Measurements from ENCODE around the gene ARSD. TPM values are rescaled to one million over a fixed set of nuclear protein-coding genes. Genes with fewer than 3 reads are reported as not detected.
"Not testable (repeated sequence)": the region's sequence is repeated elsewhere in the genome, so short reads cannot be mapped to it uniquely, and the experiment has no call there.

ARSD gene
- total and polyA plus RNA-seq, 4 donors: 10.8 to 55.4 (median 34.1) TPM

DNA sequence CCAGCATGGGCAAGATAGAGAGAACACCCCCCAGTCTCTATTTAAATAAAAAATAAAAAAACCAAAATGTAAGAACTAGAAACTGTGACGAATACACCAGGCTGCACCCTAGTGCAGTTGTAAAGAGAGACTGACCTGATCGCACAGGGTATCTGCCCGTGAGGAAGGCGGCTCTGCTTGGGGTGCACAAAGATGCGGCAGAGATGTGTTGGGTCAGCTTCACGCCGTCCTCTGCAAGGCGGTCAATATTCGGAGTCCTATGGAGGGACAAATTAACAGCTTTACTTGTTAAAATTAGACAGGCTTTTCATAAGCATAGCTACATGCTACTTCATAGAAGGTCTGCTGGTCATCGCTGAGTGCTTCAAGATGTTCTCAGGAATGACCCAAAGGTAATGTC lies 26.1 kb upstream of the ARSD start:
- H3K9me3 ChIP-seq (ENCODE audit: control insufficient read depth in 4 of 4, insufficient read depth in 3 of 4, low read length in 3 of 4): no peaks in the 10 kb centered on the region
- ATAC-seq (ENCODE audit: insufficient read depth, low FRiP score) (no peak), DNase-seq (no peak)
- no peak overlapping the region for H3K9ac ChIP-seq (ENCODE audit: insufficient read depth in 1 of 2, low read length in 2 of 2)
- H3K4me3 ChIP-seq: no peak overlapping the region
- H3K4me1 ChIP-seq (ENCODE audit: control insufficient read depth in 5 of 5, insufficient read depth in 5 of 5, low read length in 5 of 5): no peaks in the 10 kb centered on the region
- H3K27me3 ChIP-seq (ENCODE audit: control insufficient read depth in 3 of 3, insufficient read depth in 3 of 3, low read length in 2 of 3): peaks cover 0 to 2% (median 0%) of the 10 kb centered on the region in 3 donors
- 96 to 97% methylated on average over 10 of the region's 10 CpGs for WGBS, 2 donors
- H3K36me3 ChIP-seq (ENCODE audit: control insufficient read depth in 4 of 4, insufficient read depth in 4 of 4, low read length in 4 of 4): no peaks in the 10 kb centered on the region
- TF ChIP-seq, protein P1, sequence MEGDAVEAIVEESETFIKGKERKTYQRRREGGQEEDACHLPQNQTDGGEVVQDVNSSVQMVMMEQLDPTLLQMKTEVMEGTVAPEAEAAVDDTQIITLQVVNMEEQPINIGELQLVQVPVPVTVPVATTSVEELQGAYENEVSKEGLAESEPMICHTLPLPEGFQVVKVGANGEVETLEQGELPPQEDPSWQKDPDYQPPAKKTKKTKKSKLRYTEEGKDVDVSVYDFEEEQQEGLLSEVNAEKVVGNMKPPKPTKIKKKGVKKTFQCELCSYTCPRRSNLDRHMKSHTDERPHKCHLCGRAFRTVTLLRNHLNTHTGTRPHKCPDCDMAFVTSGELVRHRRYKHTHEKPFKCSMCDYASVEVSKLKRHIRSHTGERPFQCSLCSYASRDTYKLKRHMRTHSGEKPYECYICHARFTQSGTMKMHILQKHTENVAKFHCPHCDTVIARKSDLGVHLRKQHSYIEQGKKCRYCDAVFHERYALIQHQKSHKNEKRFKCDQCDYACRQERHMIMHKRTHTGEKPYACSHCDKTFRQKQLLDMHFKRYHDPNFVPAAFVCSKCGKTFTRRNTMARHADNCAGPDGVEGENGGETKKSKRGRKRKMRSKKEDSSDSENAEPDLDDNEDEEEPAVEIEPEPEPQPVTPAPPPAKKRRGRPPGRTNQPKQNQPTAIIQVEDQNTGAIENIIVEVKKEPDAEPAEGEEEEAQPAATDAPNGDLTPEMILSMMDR (IDR thresholded peaks at IDR 0.05; ENCODE audit: control extremely low read depth, extremely low read depth): no peak
- H3K27ac ChIP-seq (ENCODE audit: low read depth in 1 of 2, low read length in 1 of 2): no peak overlapping the region

DNA sequence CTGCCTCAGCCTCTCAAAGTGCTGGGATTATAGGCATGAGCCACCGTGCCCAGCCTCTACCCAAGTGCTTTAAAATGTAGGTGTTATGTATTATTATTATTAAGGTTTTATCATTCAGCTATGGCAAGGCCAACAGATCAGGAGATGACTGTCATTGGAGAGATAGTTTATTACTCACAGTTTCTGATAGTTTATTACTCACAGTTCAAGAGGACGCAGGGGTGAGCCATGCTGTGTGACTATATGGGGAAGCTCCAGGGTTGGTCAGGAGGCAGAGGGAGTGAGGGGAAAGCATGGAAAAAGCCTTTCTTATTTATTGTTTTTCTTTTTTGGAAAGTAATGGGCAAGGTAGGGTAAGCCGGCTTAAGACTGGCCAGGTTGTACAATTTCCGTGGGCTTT lies 25.4 kb upstream of the ARSD start:
- Histone ChIP-seq H3K27me3 (ENCODE audit: control insufficient read depth in 3 of 3, insufficient read depth in 3 of 3, low read length in 2 of 3) (peaks cover 0 to 2% (median 0%) of the 10 kb centered on the region in 3 donors), H3K36me3 (ENCODE audit: control insufficient read depth in 4 of 4, insufficient read depth in 4 of 4, low read length in 4 of 4) (no peaks in the 10 kb centered on the region), H3K4me1 (ENCODE audit: control insufficient read depth in 5 of 5, insufficient read depth in 5 of 5, low read length in 5 of 5) (no peaks in the 10 kb centered on the region), H3K9ac (ENCODE audit: insufficient read depth in 1 of 2, low read length in 2 of 2) (no peak overlapping the region), H3K4me3 (no peak overlapping the region), H3K27ac (ENCODE audit: low read depth in 1 of 2, low read length in 1 of 2) (no peak overlapping the region), H3K9me3 (ENCODE audit: control insufficient read depth in 4 of 4, insufficient read depth in 3 of 4, low read length in 3 of 4) (peaks cover 0 to 2% (median 0%) of the 10 kb centered on the region in 4 donors)
- no peak for ATAC-seq (ENCODE audit: insufficient read depth, low FRiP score)
- DNase-seq: no peak
- TF ChIP-seq, protein P1 (IDR thresholded peaks at IDR 0.05; ENCODE audit: control extremely low read depth, extremely low read depth): no peak
- 91 to 99% methylated on average over 4 of the region's 4 CpGs for WGBS, 2 donors

DNA sequence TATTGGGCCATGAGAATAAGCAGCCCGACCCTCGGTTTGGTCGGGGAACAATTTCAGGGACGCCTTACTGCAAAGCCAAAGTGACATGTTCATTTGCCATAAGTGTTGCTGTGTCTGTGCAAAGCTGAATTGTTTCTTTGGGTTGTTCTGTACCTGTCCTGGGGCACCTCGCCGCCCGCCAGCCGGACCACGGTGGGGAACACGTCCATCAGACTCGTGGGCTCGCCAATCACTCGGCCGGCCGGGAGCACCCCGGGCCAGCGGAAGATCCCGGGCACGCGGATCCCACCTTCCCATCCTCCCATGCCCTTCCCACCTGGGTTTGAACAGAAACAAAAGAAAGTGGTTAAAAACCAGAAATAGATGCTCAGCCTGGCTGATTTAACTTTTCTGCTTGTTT lies 8.8 kb upstream of the ARSD start:
- H3K4me1 ChIP-seq (ENCODE audit: control insufficient read depth in 5 of 5, insufficient read depth in 5 of 5, low read length in 5 of 5); H3K4me3 ChIP-seq; H3K36me3 ChIP-seq (ENCODE audit: control insufficient read depth in 4 of 4, insufficient read depth in 4 of 4, low read length in 4 of 4); H3K27me3 ChIP-seq (ENCODE audit: control insufficient read depth in 3 of 3, insufficient read depth in 3 of 3, low read length in 2 of 3); H3K9me3 ChIP-seq (ENCODE audit: control insufficient read depth in 4 of 4, insufficient read depth in 3 of 4, low read length in 3 of 4); DNase-seq; H3K27ac ChIP-seq (ENCODE audit: low read depth in 1 of 2, low read length in 1 of 2); H3K9ac ChIP-seq (ENCODE audit: insufficient read depth in 1 of 2, low read length in 2 of 2); ATAC-seq (ENCODE audit: insufficient read depth, low FRiP score): not testable (repeated sequence)
- WGBS, 2 donors: 90 to 92% methylated on average over 20 of the region's 20 CpGs

DNA sequence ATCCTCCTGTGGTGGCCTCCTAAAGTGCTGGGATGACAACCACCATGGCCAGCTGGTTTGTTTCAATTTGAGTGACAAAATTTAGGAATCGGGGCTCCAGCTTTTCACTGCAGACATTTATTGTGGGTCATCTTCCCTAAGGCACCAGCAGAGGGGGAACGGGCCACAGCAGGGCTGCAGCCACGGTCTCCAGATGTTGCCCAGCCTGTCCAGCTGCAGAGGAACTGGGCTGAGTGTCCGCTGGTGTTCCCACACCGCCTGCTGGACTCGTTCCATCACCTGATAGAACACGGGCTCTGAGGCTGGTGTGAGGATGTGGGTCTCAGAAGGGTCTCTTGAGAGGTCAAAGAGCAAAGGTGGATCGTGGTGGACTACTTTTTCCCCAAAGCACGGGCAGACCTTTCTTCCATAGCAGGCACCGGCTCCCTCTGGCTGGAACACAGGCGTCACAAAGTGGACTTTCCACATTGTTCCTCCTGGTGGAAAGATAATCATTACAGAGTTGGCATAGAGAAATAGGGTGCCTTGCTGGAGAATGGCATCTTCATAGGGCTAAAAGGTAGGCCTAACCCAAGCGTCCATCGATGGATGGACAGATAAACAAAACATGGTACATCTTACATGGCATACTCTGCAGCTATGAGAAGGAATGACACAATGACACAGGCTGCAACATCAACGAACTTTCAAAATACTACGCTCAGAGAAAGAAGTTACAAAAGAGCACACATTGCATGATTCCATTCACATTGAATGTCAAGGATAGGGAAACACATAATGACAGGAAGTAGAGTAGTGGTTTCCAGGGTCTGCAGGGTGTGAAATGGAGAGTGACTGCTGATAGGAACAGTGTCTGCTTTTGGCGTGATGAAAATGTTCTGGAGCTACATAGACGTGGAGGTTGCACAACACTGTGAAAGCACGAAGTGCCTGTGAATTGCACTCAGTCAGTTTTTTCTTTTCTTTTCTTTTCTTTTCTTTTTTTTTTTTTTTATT lies 5.9 kb upstream of the ARSD start:
- H3K9me3 ChIP-seq (ENCODE audit: control insufficient read depth in 4 of 4, insufficient read depth in 3 of 4, low read length in 3 of 4): peaks cover 0 to 8% (median 4%) of the 10 kb centered on the region in 4 donors
- 42 to 66% methylated on average over 16 to 18 of the region's 18 CpGs for WGBS, 2 donors
- DNase-seq: peak in 2 of 3 donors; percentile 8 to 46
- ATAC-seq (ENCODE audit: insufficient read depth, low FRiP score): no peak
- no peak overlapping the region for H3K27ac ChIP-seq (ENCODE audit: low read depth in 1 of 2, low read length in 1 of 2)
- H3K9ac ChIP-seq (ENCODE audit: insufficient read depth in 1 of 2, low read length in 2 of 2): no peak overlapping the region
- TF ChIP-seq, protein P1 (IDR thresholded peaks at IDR 0.05; ENCODE audit: control extremely low read depth, extremely low read depth): no peak
- H3K27me3 ChIP-seq (ENCODE audit: control insufficient read depth in 3 of 3, insufficient read depth in 3 of 3, low read length in 2 of 3): no peaks in the 10 kb centered on the region
- no peaks in the 10 kb centered on the region for H3K36me3 ChIP-seq (ENCODE audit: control insufficient read depth in 4 of 4, insufficient read depth in 4 of 4, low read length in 4 of 4)
- H3K4me3 ChIP-seq: no peak overlapping the region
- peaks cover 0 to 2% (median 0%) of the 10 kb centered on the region in 5 donors for H3K4me1 ChIP-seq (ENCODE audit: control insufficient read depth in 5 of 5, insufficient read depth in 5 of 5, low read length in 5 of 5)
